H1 (cell line): ENCODE data around the gene PIK3CG. TPM values are rescaled to one million over a fixed set of nuclear protein-coding genes. Genes with fewer than 3 reads are reported as not detected.

Experiments used
- CTCF ChIA-PET: fragments of 300-600 bp; sonication (Branson Sonifier 250); formaldehyde crosslinking; loops from one replicate; lab custom pipeline; 2021; ENCODE audit not compliant: partially characterized antibody; lab: Charles Lee
- POLR2A ChIA-PET: fragments of 300-600 bp; sonication (Branson Sonifier 250); formaldehyde crosslinking; loops from one replicate; lab custom pipeline; 2021; ENCODE audit warnings: inconsistent platforms; ENCODE audit not compliant: partially characterized antibody; lab: Charles Lee
- DNase-seq, 2 experiments: peaks; one replicate each; pipeline versions ENCODE4 v3.0.0 to v3.0.0-alpha.2; 2010 to 2022; ENCODE audit warnings: low spot score in 2 of 2, low read depth in 1 of 2, mixed read lengths in 1 of 2
- FAIRE-seq: peaks from 2 replicates; lab custom pipeline; 2011; peaks lifted over from hg19 to GRCh38; lab: Jason Lieb, UNC
- H2AFZ ChIP-seq: 2 replicates; pipeline ENCODE4 v1.8.1; 2012; ENCODE audit warnings: low read length, inconsistent platforms
- H2AK5ac ChIP-seq: 2 replicates; pipeline ENCODE4 v1.6.1; 2013; ENCODE audit warnings: low read depth, low read length
- H2BK120ac ChIP-seq: replicated peaks from 2 replicates; pipeline ENCODE3; 2013; ENCODE audit warnings: low read depth, low read length, inconsistent platforms
- H2BK12ac ChIP-seq: 2 replicates; pipeline ENCODE4 v1.6.1; 2013; ENCODE audit warnings: low read depth, low read length
- H2BK15ac ChIP-seq: 2 replicates; pipeline ENCODE4 v1.6.1; 2013; ENCODE audit warnings: low read length
- H2BK20ac ChIP-seq: 2 replicates; pipeline ENCODE4 v1.6.1; 2013; ENCODE audit warnings: low read length
- H2BK5ac ChIP-seq: 2 replicates; pipeline ENCODE4 v1.6.1; 2013; ENCODE audit warnings: low read depth, low read length
- H3K14ac ChIP-seq: 2 replicates; pipeline ENCODE4 v1.6.1; 2013; ENCODE audit warnings: inconsistent platforms; ENCODE audit not compliant: insufficient read length
- H3K18ac ChIP-seq: 2 replicates; pipeline ENCODE4 v1.6.1; 2013; ENCODE audit warnings: low read length; ENCODE audit errors: extremely low read depth
- H3K23ac ChIP-seq: 2 replicates; pipeline ENCODE4 v1.6.1; 2013; ENCODE audit warnings: inconsistent platforms; ENCODE audit not compliant: insufficient read length
- H3K23me2 ChIP-seq: 2 replicates; pipeline ENCODE4 v1.6.1; 2013; ENCODE audit warnings: low read depth, low read length
- H3K27ac ChIP-seq: 2 replicates; pipeline ENCODE4 v1.6.1; 2011; ENCODE audit warnings: low read depth, low read length, inconsistent platforms
- H3K27me3 ChIP-seq, 4 experiments: replicated peaks in 1 of 4; 1 replicate in 1 of 4; 2 replicates in 3 of 4; pipeline versions ENCODE4 v1.6.1 to v1.8.1; 2011 to 2013; ENCODE audit warnings: low read length in 3 of 4, mild to moderate bottlenecking in 3 of 4, inconsistent platforms in 2 of 4, mixed read lengths in 2 of 4, moderate library complexity in 1 of 4; ENCODE audit not compliant: control insufficient read depth in 3 of 4, insufficient read depth in 3 of 4; ENCODE audit errors: extremely low read depth in 1 of 4
- H3K36me3 ChIP-seq, 4 experiments: 2 replicates each; pipeline versions ENCODE4 v1.6.1 to v1.8.1; 2011 to 2013; ENCODE audit warnings: mild to moderate bottlenecking in 4 of 4, low read length in 3 of 4, moderate library complexity in 2 of 4, control low read depth in 1 of 4, inconsistent platforms in 1 of 4; ENCODE audit not compliant: insufficient read depth in 4 of 4, control insufficient read depth in 2 of 4
- H3K4ac ChIP-seq: replicated peaks from 2 replicates; pipeline ENCODE3; 2013; ENCODE audit warnings: low read length, low read depth, mixed read lengths, inconsistent platforms; ENCODE audit not compliant: insufficient read length
- H3K4me1 ChIP-seq, 4 experiments: replicated peaks in 1 of 4; 1 replicate in 1 of 4; 2 replicates in 3 of 4; pipeline versions ENCODE4 v1.6.1 to v1.8.1; 2011 to 2013; ENCODE audit warnings: low read length in 3 of 4, inconsistent platforms in 2 of 4, mixed read lengths in 1 of 4; ENCODE audit not compliant: insufficient read depth in 4 of 4, control insufficient read depth in 3 of 4
- H3K4me2 ChIP-seq, 2 experiments: 2 replicates each; pipeline versions ENCODE4 v1.6.1 to v1.8.1; 2011 to 2013; ENCODE audit warnings: low read depth in 2 of 2, low read length in 2 of 2, control low read depth in 1 of 2, inconsistent platforms in 1 of 2, mild to moderate bottlenecking in 1 of 2; ENCODE audit not compliant: insufficient read depth in 1 of 2
- H3K4me3 ChIP-seq, 4 experiments: fragments of 200-600, 300-600 bp in 1 of 4; sonication (generic), shearing (Covaris generic), sonication (Bioruptor Twin) in 1 of 4; 2 replicates each; pipeline versions ENCODE4 v1.5.1 to v1.8.1; 2011 to 2016; ENCODE audit warnings: low read length in 4 of 4, low read depth in 3 of 4, control low read depth in 2 of 4, inconsistent platforms in 2 of 4, mild to moderate bottlenecking in 2 of 4, mixed read lengths in 1 of 4, moderate library complexity in 1 of 4; ENCODE audit not compliant: insufficient read depth in 2 of 4; ENCODE audit errors: extremely low read depth in 1 of 4
- H3K56ac ChIP-seq: replicated peaks from 2 replicates; pipeline ENCODE3; 2013; ENCODE audit warnings: low read depth, mild to moderate bottlenecking, mixed read lengths, low read length, inconsistent platforms; ENCODE audit not compliant: insufficient read length
- H3K79me1 ChIP-seq: 2 replicates; pipeline ENCODE4 v1.6.1; 2013; ENCODE audit warnings: low read depth, low read length, control low read depth
- H3K79me2 ChIP-seq, 2 experiments: 2 replicates each; pipeline versions ENCODE4 v1.6.1 to v1.8.1; 2012 to 2013; ENCODE audit warnings: low read length in 2 of 2, mild to moderate bottlenecking in 2 of 2, inconsistent platforms in 1 of 2; ENCODE audit not compliant: insufficient read depth in 2 of 2, control insufficient read depth in 1 of 2
- H3K9ac ChIP-seq, 4 experiments: replicated peaks in 1 of 4; 1 replicate in 1 of 4; 2 replicates in 3 of 4; pipeline versions ENCODE4 v1.6.1 to v1.8.1; 2011 to 2013; ENCODE audit warnings: low read depth in 3 of 4, low read length in 3 of 4, control low read depth in 2 of 4, mild to moderate bottlenecking in 2 of 4, moderate library complexity in 2 of 4, inconsistent platforms in 1 of 4; ENCODE audit errors: extremely low read depth in 1 of 4
- H3K9me3 ChIP-seq, 2 experiments: 2 replicates each; pipeline versions ENCODE4 v1.6.1 to v1.8.1; 2012 to 2013; ENCODE audit warnings: mild to moderate bottlenecking in 2 of 2, moderate library complexity in 2 of 2, control low read depth in 1 of 2, inconsistent platforms in 1 of 2, low read depth in 1 of 2, low read length in 1 of 2, mixed read lengths in 1 of 2; ENCODE audit not compliant: insufficient read depth in 2 of 2
- H4K20me1 ChIP-seq, 2 experiments: replicated peaks in 1 of 2; 2 replicates each; pipeline versions ENCODE3 to v1.8.1; 2011 to 2013; ENCODE audit warnings: inconsistent platforms in 2 of 2, low read length in 2 of 2, mild to moderate bottlenecking in 1 of 2; ENCODE audit not compliant: insufficient read depth in 2 of 2, control insufficient read depth in 1 of 2
- H4K5ac ChIP-seq: 2 replicates; pipeline ENCODE4 v1.6.1; 2013; ENCODE audit warnings: low read length, low read depth, mixed read lengths, inconsistent platforms; ENCODE audit not compliant: insufficient read length
- H4K8ac ChIP-seq: 2 replicates; pipeline ENCODE4 v1.8.0; 2013; ENCODE audit warnings: mild to moderate bottlenecking, moderate library complexity, low read length, inconsistent platforms; ENCODE audit not compliant: insufficient read depth; ENCODE audit errors: extremely low read depth
- H4K91ac ChIP-seq: replicated peaks from 2 replicates; pipeline ENCODE3; 2013; ENCODE audit warnings: low read length, mixed read lengths, inconsistent platforms; ENCODE audit not compliant: insufficient read length
- BACH1 ChIP-seq: IDR thresholded peaks from 2 replicates; pipeline ENCODE4 v1.6.1; 2012; ENCODE audit warnings: low read length, improper control_type of control experiment
- CBX8 ChIP-seq: fragments of 300-800, 300-1000 bp; sonication (generic); IDR thresholded peaks from 2 replicates; pipeline ENCODE4 v1.7.1; 2016; ENCODE audit warnings: low read depth, low read length, borderline replicate concordance
- CREB1 ChIP-seq: IDR thresholded peaks from 2 replicates; pipeline ENCODE4 v1.6.1; 2012; ENCODE audit warnings: inconsistent platforms
- EGR1 ChIP-seq: IDR thresholded peaks from 2 replicates; pipeline ENCODE4 v1.6.1; 2011; ENCODE audit warnings: low read depth, low read length, borderline replicate concordance
- EP300 ChIP-seq, 2 experiments: IDR thresholded peaks; 1 replicate in 1 of 2; 2 replicates in 1 of 2; pipeline ENCODE4 v1.6.1; 2011 to 2012; ENCODE audit warnings: low read depth in 2 of 2, low read length in 2 of 2, mild to moderate bottlenecking in 2 of 2, borderline replicate concordance in 1 of 2, inconsistent platforms in 1 of 2, moderate library complexity in 1 of 2
- EZH2 ChIP-seq: fragments of 200-600 bp; sonication (generic); IDR thresholded peaks from 2 replicates; pipeline ENCODE4 v1.7.1; 2012; ENCODE audit warnings: low read depth, mild to moderate bottlenecking, moderate library complexity, low read length, inconsistent platforms; ENCODE audit not compliant: severe bottlenecking
- KDM4A ChIP-seq: IDR thresholded peaks from one replicate; pipeline ENCODE4 v1.7.1; 2012; ENCODE audit warnings: low read depth, mild to moderate bottlenecking, moderate library complexity, low read length, inconsistent platforms; ENCODE audit not compliant: severe bottlenecking
- KDM5A ChIP-seq: fragments of 200-600 bp; IDR thresholded peaks from 2 replicates; pipeline ENCODE4 v1.7.1; 2012; ENCODE audit warnings: mild to moderate bottlenecking, low read length, inconsistent platforms, mixed read lengths
- SIX5 ChIP-seq: IDR thresholded peaks from 2 replicates; pipeline ENCODE4 v1.6.1; 2011; ENCODE audit warnings: mild to moderate bottlenecking, low read depth, low read length
- WGBS, 2 experiments: shearing (Covaris generic) in 1 of 2; methylation state at CpG; one replicate each; pipeline versions ENCODE4 v1.1.6 to v1.1.7; 2013 to 2015; ENCODE audit warnings: low lambda C conversion rate in 2 of 2, mixed read lengths in 2 of 2, inconsistent platforms in 1 of 2, low coverage in 1 of 2, missing lambda C conversion rate in 1 of 2; ENCODE audit not compliant: insufficient replicate concordance in 2 of 2, insufficient coverage in 1 of 2, insufficient read length in 1 of 2; ENCODE audit errors: extremely low coverage in 1 of 2, missing lambda C conversion rate in 1 of 2; 5-methylcytosine and 5-hydroxymethylcytosine counted together
- polyA plus RNA-seq, 7 experiments: library from polyadenylated mRNA; depleted of rRNA in 3 of 7; stranded (reverse) in 5 of 7; unstranded in 2 of 7; fragments of >200 nt in 5 of 7; fragments of 200-250 nt in 2 of 7; gene quantifications; 1 replicate in 5 of 7; 2 replicates in 1 of 7; 4 replicates in 1 of 7; pipeline versions ENCODE4 v1.2.1 to v1.2.3, GENCODE V29; 2011 to 2013; ENCODE audit warnings: missing spikeins in 2 of 7, mixed read lengths in 2 of 7
- total RNA-seq: library from RNA; stranded (reverse); fragmentation: NEBNext Ultra II Directional; extraction: Animal tissue kit (Norgen Biotek cat#: 25700); gene quantifications from 2 replicates; pipeline ENCODE4 v1.2.1, GENCODE V29; 2021
- TF ChIP-seq, protein P1 (sequence below): IDR thresholded peaks from 2 replicates; pipeline ENCODE4 v1.6.1; 2012; ENCODE audit warnings: low read length, inconsistent platforms

The PIK3CG gene
- total and polyA plus RNA-seq, 2 of the 8 experiments (the other 6 are each of a cell fraction or from before 2014, with no cell fraction given), result not detected

DNA sequence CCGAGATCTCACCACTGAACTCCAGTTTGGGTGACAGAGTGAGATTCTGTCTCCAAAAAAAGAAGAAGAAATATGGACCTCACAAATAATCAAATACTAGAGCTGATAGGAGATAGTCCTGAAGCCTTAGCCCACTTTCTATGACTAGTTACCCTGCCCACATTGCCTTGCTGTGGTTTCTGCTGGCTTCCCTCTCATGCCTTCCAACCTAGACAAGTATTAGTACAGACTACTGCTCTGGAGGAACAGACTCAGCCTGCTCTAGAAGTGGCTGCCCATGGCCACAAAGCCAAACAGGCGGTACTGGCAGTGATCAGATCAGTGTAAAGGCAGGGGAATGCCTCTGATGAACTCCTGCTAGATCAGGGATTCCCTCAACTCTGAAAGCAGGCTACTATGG, 89.8 kb downstream of the PIK3CG start:
- H3K4ac ChIP-seq, result no peak overlapping the region
- ChIA-PET POLR2A (no interaction called here), CTCF (interaction anchor here (0.6 to 1.0 kb wide), 2 partner anchors 8 to 93 kb away, joined by 3 to 5 read pairs; no protein-coding TSS in a partner anchor)
- no peaks in the 10 kb centered on the region for H3K79me2 ChIP-seq
- no peak overlapping the region for H4K8ac ChIP-seq
- H2BK5ac ChIP-seq, result no peak overlapping the region
- no peaks in the 10 kb centered on the region; a peak in 1 of 7 replicates for H3K4me1 ChIP-seq
- H3K14ac ChIP-seq, result no peak overlapping the region
- H3K23me2 ChIP-seq, result no peaks in the 10 kb centered on the region
- no peak overlapping the region for H3K18ac ChIP-seq
- no peak overlapping the region for H2AFZ ChIP-seq
- no peaks in the 10 kb centered on the region for H3K36me3 ChIP-seq
- H4K91ac ChIP-seq, result no peak overlapping the region
- no peaks in the 10 kb centered on the region for H4K20me1 ChIP-seq
- H2AK5ac ChIP-seq, result no peak overlapping the region
- TF ChIP-seq EGR1 (no peak), BACH1 (no peak), EP300 (IDR thresholded peaks at IDR 0.05; ENCODE audit: borderline replicate concordance in 1 of 2, low read depth in 2 of 2, low read length in 2 of 2) (no peak), CBX8 (no peak), SIX5 (no peak), EZH2 (no peak), CREB1 (no peak), KDM5A (no peak), KDM4A (no peak)
- TF ChIP-seq, protein P1, sequence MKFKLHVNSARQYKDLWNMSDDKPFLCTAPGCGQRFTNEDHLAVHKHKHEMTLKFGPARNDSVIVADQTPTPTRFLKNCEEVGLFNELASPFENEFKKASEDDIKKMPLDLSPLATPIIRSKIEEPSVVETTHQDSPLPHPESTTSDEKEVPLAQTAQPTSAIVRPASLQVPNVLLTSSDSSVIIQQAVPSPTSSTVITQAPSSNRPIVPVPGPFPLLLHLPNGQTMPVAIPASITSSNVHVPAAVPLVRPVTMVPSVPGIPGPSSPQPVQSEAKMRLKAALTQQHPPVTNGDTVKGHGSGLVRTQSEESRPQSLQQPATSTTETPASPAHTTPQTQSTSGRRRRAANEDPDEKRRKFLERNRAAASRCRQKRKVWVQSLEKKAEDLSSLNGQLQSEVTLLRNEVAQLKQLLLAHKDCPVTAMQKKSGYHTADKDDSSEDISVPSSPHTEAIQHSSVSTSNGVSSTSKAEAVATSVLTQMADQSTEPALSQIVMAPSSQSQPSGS, result no peak
- H3K4me2 ChIP-seq, result no peak overlapping the region
- no peak overlapping the region for H3K56ac ChIP-seq
- no peak overlapping the region for H2BK120ac ChIP-seq
- 0 out of 2 replicates have a peak overlapping the region, but pooled peaks have one; percentile 88 for H2BK15ac ChIP-seq
- no peak overlapping the region for H3K9ac ChIP-seq
- H3K27me3 ChIP-seq, result no peaks in the 10 kb centered on the region
- WGBS, 2 experiments, result 97% methylated on average over 2 of the region's 2 CpGs; no CpG with 5 or more reads in 1 of the 2 experiments
- H3K23ac ChIP-seq, result no peak overlapping the region
- FAIRE-seq, result no peak
- 0 out of 2 replicates have a peak overlapping the region, but pooled peaks have one; percentile 35 for H2BK12ac ChIP-seq
- no peaks in the 10 kb centered on the region for H3K9me3 ChIP-seq
- H2BK20ac ChIP-seq, result no peak overlapping the region
- no peak overlapping the region for H4K5ac ChIP-seq
- H3K27ac ChIP-seq, result no peak overlapping the region
- DNase-seq, result no peak
- H3K79me1 ChIP-seq, result no peaks in the 10 kb centered on the region
- H3K4me3 ChIP-seq, result no peak overlapping the region
